Measurements from ENCODE around the gene ABCG1.

Gene ABCG1

GRCh38 chr21:42315296-42315891 is 96.5 kb downstream of the ABCG1 start, which contains the start of gene TFF3:
Gene TFF3 (minus strand): TSS chr21:42315409. CDS start chr21:42315374, 35 bp downstream.
- DNase-seq (ENCODE audit: extremely low spot score), result no peak
- TF ChIP-seq FOXK2 (IDR thresholded peaks at IDR 0.05), result no peak
- TF ChIP-seq ELF4 (IDR thresholded peaks at IDR 0.05), result no peak
- TF ChIP-seq ZNF384 (IDR thresholded peaks at IDR 0.05), result no peak
- no peak for TF ChIP-seq ARNT (IDR thresholded peaks at IDR 0.05)
- no peak for TF ChIP-seq BHLHE40 (IDR thresholded peaks at IDR 0.05; ENCODE audit: borderline replicate concordance)
- TF ChIP-seq NFRKB (IDR thresholded peaks at IDR 0.05), result no peak
- TF ChIP-seq CTBP1 (IDR thresholded peaks at IDR 0.05; ENCODE audit: borderline replicate concordance), result no peak
- no peak for TF ChIP-seq PKNOX1 (IDR thresholded peaks at IDR 0.05)
- no peak for TF ChIP-seq L3MBTL2 (conservative IDR thresholded peaks at IDR 0.05)
- no peak for TF ChIP-seq LEF1 (IDR thresholded peaks at IDR 0.05; ENCODE audit: borderline replicate concordance)
- TF ChIP-seq HDGF (IDR thresholded peaks at IDR 0.05; ENCODE audit: borderline replicate concordance), result no peak
- no peak for TF ChIP-seq TARDBP (IDR thresholded peaks at IDR 0.05)
- TF ChIP-seq FOXA1 (IDR thresholded peaks at IDR 0.05), result no peak
- no peak for TF ChIP-seq FOXM1 (IDR thresholded peaks at IDR 0.05; ENCODE audit: borderline replicate concordance)
- TF ChIP-seq SP1 (IDR thresholded peaks at IDR 0.05), result no peak
- no peak for TF ChIP-seq SUZ12 (IDR thresholded peaks at IDR 0.05)
- POLR2A ChIA-PET, result no interaction called here
- CTCF ChIA-PET, result no interaction called here

- no peak for DNase-seq (ENCODE audit: extremely low spot score)
- TF ChIP-seq L3MBTL2 (conservative IDR thresholded peaks at IDR 0.05) (no peak), ELF4 (IDR thresholded peaks at IDR 0.05) (no peak), ZNF384 (IDR thresholded peaks at IDR 0.05) (no peak), HDGF (IDR thresholded peaks at IDR 0.05; ENCODE audit: borderline replicate concordance) (no peak), TARDBP (IDR thresholded peaks at IDR 0.05) (no peak), SUZ12 (IDR thresholded peaks at IDR 0.05) (no peak), FOXA1 (IDR thresholded peaks at IDR 0.05) (no peak), NFRKB (IDR thresholded peaks at IDR 0.05) (no peak), CTBP1 (IDR thresholded peaks at IDR 0.05; ENCODE audit: borderline replicate concordance) (no peak), BHLHE40 (IDR thresholded peaks at IDR 0.05; ENCODE audit: borderline replicate concordance) (no peak), LEF1 (IDR thresholded peaks at IDR 0.05; ENCODE audit: borderline replicate concordance) (no peak), FOXK2 (IDR thresholded peaks at IDR 0.05) (no peak), PKNOX1 (IDR thresholded peaks at IDR 0.05) (no peak), SP1 (IDR thresholded peaks at IDR 0.05) (no peak)
- ChIA-PET CTCF (interaction anchor here (0.8 kb wide), 1 partner anchor 72 kb away, joined by 3 read pairs; no protein-coding TSS in a partner anchor), POLR2A (no interaction called here)
Measured at GRCh38 chr21:42316891-42317290, 98.0 kb downstream of the ABCG1 start.

- DNase-seq (ENCODE audit: extremely low spot score), result no peak
- CTCF ChIA-PET, result no interaction called here
- POLR2A ChIA-PET, result no interaction called here
- TF ChIP-seq ZNF384 (IDR thresholded peaks at IDR 0.05) (no peak), HDGF (IDR thresholded peaks at IDR 0.05; ENCODE audit: borderline replicate concordance) (no peak), PKNOX1 (IDR thresholded peaks at IDR 0.05) (no peak), TARDBP (IDR thresholded peaks at IDR 0.05) (no peak), SUZ12 (IDR thresholded peaks at IDR 0.05) (no peak), NFRKB (IDR thresholded peaks at IDR 0.05) (no peak), BHLHE40 (IDR thresholded peaks at IDR 0.05; ENCODE audit: borderline replicate concordance) (no peak), FOXA1 (IDR thresholded peaks at IDR 0.05) (no peak), FOXM1 (IDR thresholded peaks at IDR 0.05; ENCODE audit: borderline replicate concordance) (no peak), LEF1 (IDR thresholded peaks at IDR 0.05; ENCODE audit: borderline replicate concordance) (no peak), SP1 (IDR thresholded peaks at IDR 0.05) (no peak), ELF4 (IDR thresholded peaks at IDR 0.05) (no peak), L3MBTL2 (conservative IDR thresholded peaks at IDR 0.05) (no peak), CTBP1 (IDR thresholded peaks at IDR 0.05; ENCODE audit: borderline replicate concordance) (no peak), FOXK2 (IDR thresholded peaks at IDR 0.05) (no peak), ARNT (IDR thresholded peaks at IDR 0.05) (no peak)
Measured at GRCh38 chr21:42317341-42317741, 98.4 kb downstream of the ABCG1 start.

- TF ChIP-seq FOXM1 (IDR thresholded peaks at IDR 0.05; ENCODE audit: borderline replicate concordance), result no peak
- TF ChIP-seq ELF4 (IDR thresholded peaks at IDR 0.05), result no peak
- TF ChIP-seq HDGF (IDR thresholded peaks at IDR 0.05; ENCODE audit: borderline replicate concordance), result no peak
- no peak for TF ChIP-seq SP1 (IDR thresholded peaks at IDR 0.05)
- TF ChIP-seq FOXK2 (IDR thresholded peaks at IDR 0.05), result no peak
- no peak for TF ChIP-seq LEF1 (IDR thresholded peaks at IDR 0.05; ENCODE audit: borderline replicate concordance)
- no peak for TF ChIP-seq FOXA1 (IDR thresholded peaks at IDR 0.05)
- no peak for TF ChIP-seq ARNT (IDR thresholded peaks at IDR 0.05)
- DNase-seq (ENCODE audit: extremely low spot score), result no peak
- POLR2A ChIA-PET, result no interaction called here
- CTCF ChIA-PET, result no interaction called here
Measured at GRCh38 chr21:42317826-42318746, 99.1 kb downstream of the ABCG1 start.

GRCh38 chr21:42319376-42319775 is 100.4 kb downstream of the ABCG1 start:
- DNase-seq (ENCODE audit: extremely low spot score), result no peak
- TF ChIP-seq SP1 (IDR thresholded peaks at IDR 0.05) (no peak), LEF1 (IDR thresholded peaks at IDR 0.05; ENCODE audit: borderline replicate concordance) (no peak), TARDBP (IDR thresholded peaks at IDR 0.05) (no peak), CTBP1 (IDR thresholded peaks at IDR 0.05; ENCODE audit: borderline replicate concordance) (no peak), FOXM1 (IDR thresholded peaks at IDR 0.05; ENCODE audit: borderline replicate concordance) (no peak)
- ChIA-PET POLR2A (no interaction called here), CTCF (no interaction called here)

Data from HEK293T (cell line).